HEK293 (cell line): ENCODE data around the gene CORO7.

Source experiments
- CTCF ChIA-PET: fragments of 350-600 bp; formaldehyde crosslinking; extraction: SDS; loops from one replicate; lab custom pipeline; 2021; ENCODE audit warnings: antibody characterized with exemption; lab: Yijun Ruan, JAX
- POLR2A ChIA-PET: fragments of 300-600 bp; formaldehyde crosslinking; extraction: SDS; loops from one replicate; lab custom pipeline; 2020; ENCODE audit warnings: antibody characterized with exemption, inconsistent platforms; lab: Yijun Ruan, JAX
- H3K27ac ChIP-seq: fragments of 200-500 bp; sonication (Bioruptor generic); 2 replicates; pipeline ENCODE4 v1.5.1; 2014; ENCODE audit warnings: low read depth, low read length, control low read depth, inconsistent platforms; ENCODE audit errors: extremely low read depth
- H3K36me3 ChIP-seq, 2 experiments: fragments of 200-500 bp in 1 of 2; sonication (Bioruptor generic) in 1 of 2; 1 replicate in 1 of 2; 2 replicates in 1 of 2; pipeline ENCODE4 v1.5.1; 2014 to 2017; ENCODE audit warnings: inconsistent platforms in 2 of 2, low read length in 2 of 2; ENCODE audit not compliant: control insufficient read depth in 2 of 2, insufficient read depth in 1 of 2
- H3K4me1 ChIP-seq: fragments of 200-500 bp; sonication (Bioruptor generic); 2 replicates; pipeline ENCODE4 v1.5.1; 2014; ENCODE audit warnings: mild to moderate bottlenecking, low read length, inconsistent platforms; ENCODE audit not compliant: control insufficient read depth, insufficient read depth
- H3K4me3 ChIP-seq: 2 replicates; pipeline ENCODE4 v1.5.1; 2011; ENCODE audit warnings: low read depth, mild to moderate bottlenecking, control low read depth, low read length, moderate library complexity
- H3K9me3 ChIP-seq: fragments of 200-500 bp; sonication (Bioruptor generic); 2 replicates; pipeline ENCODE4 v1.5.1; 2014; ENCODE audit warnings: low read depth, low read length, inconsistent platforms; ENCODE audit not compliant: control insufficient read depth, insufficient read depth
- EGR2 ChIP-seq: fragments of 450-650 bp; formaldehyde crosslinking; IDR thresholded peaks from 2 replicates; pipeline ENCODE4 v1.5.1; 2016; ENCODE audit warnings: low read depth, missing biosample characterization, missing genetic modification characterization
- GLIS1 ChIP-seq: fragments of 450-650 bp; formaldehyde crosslinking; IDR thresholded peaks from 2 replicates; pipeline ENCODE4 v1.5.1; 2016; ENCODE audit warnings: missing biosample characterization, missing genetic modification characterization
- HOXC10 ChIP-seq: sonication (generic); formaldehyde crosslinking; IDR thresholded peaks from 2 replicates; pipeline ENCODE4 v1.8.1; 2023; ENCODE audit warnings: mild to moderate bottlenecking, missing genetic modification reagents
- SCRT2 ChIP-seq: fragments of 450-650 bp; formaldehyde crosslinking; IDR thresholded peaks from 2 replicates; pipeline ENCODE4 v1.5.1; 2016; ENCODE audit warnings: missing biosample characterization, missing genetic modification characterization
- SETDB1 ChIP-seq: IDR thresholded peaks from one replicate; pipeline ENCODE4 v1.6.1; 2017; ENCODE audit warnings: mild to moderate bottlenecking, low read length, moderate library complexity, mixed read lengths; ENCODE audit not compliant: insufficient read length
- TRIM28 ChIP-seq: IDR thresholded peaks from 2 replicates; pipeline ENCODE4 v1.6.1; 2011; ENCODE audit warnings: low read length, control low read depth, borderline replicate concordance
- ZBTB8A ChIP-seq: fragments of 450-650 bp; formaldehyde crosslinking; IDR thresholded peaks from 2 replicates; pipeline ENCODE4 v1.5.1; 2016; ENCODE audit warnings: missing biosample characterization, missing genetic modification characterization
- ZFHX2 ChIP-seq: fragments of 450-650 bp; formaldehyde crosslinking; conservative IDR thresholded peaks from 2 replicates; pipeline ENCODE4 v1.5.1; 2016; ENCODE audit warnings: missing biosample characterization, missing genetic modification characterization
- ZNF140 ChIP-seq: fragments of 450-650 bp; formaldehyde crosslinking; IDR thresholded peaks from 2 replicates; pipeline ENCODE4 v1.5.1; 2016; ENCODE audit warnings: missing biosample characterization, missing genetic modification characterization
- ZNF394 ChIP-seq: fragments of 450-650 bp; formaldehyde crosslinking; IDR thresholded peaks from 2 replicates; pipeline ENCODE4 v1.5.1; 2016; ENCODE audit warnings: missing biosample characterization, missing genetic modification characterization, mild to moderate bottlenecking, moderate library complexity, borderline replicate concordance
- ZNF514 ChIP-seq: fragments of 450-650 bp; formaldehyde crosslinking; IDR thresholded peaks from 2 replicates; pipeline ENCODE4 v1.5.1; 2016; ENCODE audit warnings: missing biosample characterization, missing genetic modification characterization
- ZNF600 ChIP-seq: fragments of 450-650 bp; formaldehyde crosslinking; IDR thresholded peaks from 2 replicates; pipeline ENCODE4 v1.5.1; 2016; ENCODE audit warnings: missing biosample characterization, missing genetic modification characterization
- ZNF624 ChIP-seq: fragments of 450-650 bp; formaldehyde crosslinking; IDR thresholded peaks from 2 replicates; pipeline ENCODE4 v1.5.1; 2017; ENCODE audit warnings: missing biosample characterization, missing genetic modification characterization
- ZNF670 ChIP-seq: fragments of 450-650 bp; formaldehyde crosslinking; IDR thresholded peaks from 2 replicates; pipeline ENCODE4 v1.5.1; 2016; ENCODE audit warnings: missing biosample characterization, missing genetic modification characterization, low read depth
- TF ChIP-seq, protein P1 (sequence below): fragments of 450-650 bp; formaldehyde crosslinking; conservative IDR thresholded peaks from 2 replicates; pipeline ENCODE4 v1.5.1; 2016; ENCODE audit warnings: low read depth, missing biosample characterization, missing genetic modification characterization
- TF ChIP-seq, protein P2 (sequence below): fragments of 450-650 bp; formaldehyde crosslinking; IDR thresholded peaks from 2 replicates; pipeline ENCODE4 v1.5.1; 2016; ENCODE audit warnings: missing biosample characterization, missing genetic modification characterization, borderline replicate concordance
- TF ChIP-seq, protein P3 (sequence below): fragments of 450-650 bp; formaldehyde crosslinking; IDR thresholded peaks from 2 replicates; pipeline ENCODE4 v1.5.1; 2016; ENCODE audit warnings: missing biosample characterization, missing genetic modification characterization
- TF ChIP-seq, protein P4 (sequence below): fragments of 450-650 bp; formaldehyde crosslinking; IDR thresholded peaks from 2 replicates; pipeline ENCODE4 v1.5.1; 2017; ENCODE audit warnings: missing biosample characterization, missing genetic modification characterization
- TF ChIP-seq, protein P5 (sequence below): sonication (generic); formaldehyde crosslinking; IDR thresholded peaks from 2 replicates; pipeline ENCODE4 v1.8.1; 2022; ENCODE audit warnings: mild to moderate bottlenecking, moderate library complexity, missing genetic modification reagents
- TF ChIP-seq, protein P6 (sequence below): fragments of 450-650 bp; formaldehyde crosslinking; optimal IDR thresholded peaks from 2 replicates; pipeline ENCODE3; 2016; ENCODE audit warnings: missing biosample characterization, mild to moderate bottlenecking, missing genetic modification characterization

CORO7 gene

DNA sequence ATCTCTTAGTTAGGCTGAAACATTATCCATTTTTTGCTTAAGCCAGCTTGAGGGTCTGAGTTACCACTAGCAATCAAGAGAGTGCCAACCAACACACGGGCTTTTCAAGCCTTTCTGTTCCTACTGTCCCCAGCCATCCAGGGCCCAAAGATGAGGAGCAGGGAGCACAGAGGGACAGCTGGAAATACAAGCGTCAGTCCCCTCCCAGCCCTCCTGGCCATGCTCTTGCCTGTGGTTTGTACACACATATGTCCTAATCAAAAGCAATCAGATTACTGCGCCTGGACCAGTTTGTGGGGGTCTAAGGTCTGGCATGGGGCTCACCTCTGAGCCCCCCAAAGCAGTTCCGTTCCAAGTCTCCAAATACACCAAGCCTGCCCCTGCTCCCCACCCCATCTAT lies 3.5 kb downstream of the CORO7 start (continued):
- TF ChIP-seq, protein P1, sequence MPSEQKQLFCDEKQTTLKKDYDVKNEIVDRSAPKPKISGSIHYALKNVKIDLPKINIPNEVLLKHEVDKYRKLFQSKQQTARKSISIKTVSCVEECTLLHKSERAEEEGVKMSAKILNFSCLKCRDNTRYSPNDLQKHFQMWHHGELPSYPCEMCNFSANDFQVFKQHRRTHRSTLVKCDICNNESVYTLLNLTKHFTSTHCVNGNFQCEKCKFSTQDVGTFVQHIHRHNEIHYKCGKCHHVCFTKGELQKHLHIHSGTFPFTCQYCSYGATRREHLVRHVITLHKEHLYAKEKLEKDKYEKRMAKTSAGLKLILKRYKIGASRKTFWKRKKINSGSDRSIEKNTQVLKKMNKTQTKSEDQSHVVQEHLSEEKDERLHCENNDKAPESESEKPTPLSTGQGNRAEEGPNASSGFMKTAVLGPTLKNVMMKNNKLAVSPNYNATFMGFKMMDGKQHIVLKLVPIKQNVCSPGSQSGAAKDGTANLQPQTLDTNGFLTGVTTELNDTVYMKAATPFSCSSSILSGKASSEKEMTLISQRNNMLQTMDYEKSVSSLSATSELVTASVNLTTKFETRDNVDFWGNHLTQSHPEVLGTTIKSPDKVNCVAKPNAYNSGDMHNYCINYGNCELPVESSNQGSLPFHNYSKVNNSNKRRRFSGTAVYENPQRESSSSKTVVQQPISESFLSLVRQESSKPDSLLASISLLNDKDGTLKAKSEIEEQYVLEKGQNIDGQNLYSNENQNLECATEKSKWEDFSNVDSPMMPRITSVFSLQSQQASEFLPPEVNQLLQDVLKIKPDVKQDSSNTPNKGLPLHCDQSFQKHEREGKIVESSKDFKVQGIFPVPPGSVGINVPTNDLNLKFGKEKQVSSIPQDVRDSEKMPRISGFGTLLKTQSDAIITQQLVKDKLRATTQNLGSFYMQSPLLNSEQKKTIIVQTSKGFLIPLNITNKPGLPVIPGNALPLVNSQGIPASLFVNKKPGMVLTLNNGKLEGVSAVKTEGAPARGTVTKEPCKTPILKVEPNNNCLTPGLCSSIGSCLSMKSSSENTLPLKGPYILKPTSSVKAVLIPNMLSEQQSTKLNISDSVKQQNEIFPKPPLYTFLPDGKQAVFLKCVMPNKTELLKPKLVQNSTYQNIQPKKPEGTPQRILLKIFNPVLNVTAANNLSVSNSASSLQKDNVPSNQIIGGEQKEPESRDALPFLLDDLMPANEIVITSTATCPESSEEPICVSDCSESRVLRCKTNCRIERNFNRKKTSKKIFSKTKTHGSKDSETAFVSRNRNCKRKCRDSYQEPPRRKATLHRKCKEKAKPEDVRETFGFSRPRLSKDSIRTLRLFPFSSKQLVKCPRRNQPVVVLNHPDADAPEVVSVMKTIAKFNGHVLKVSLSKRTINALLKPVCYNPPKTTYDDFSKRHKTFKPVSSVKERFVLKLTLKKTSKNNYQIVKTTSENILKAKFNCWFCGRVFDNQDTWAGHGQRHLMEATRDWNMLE (tag by site-specific recombination) = no peak
- TF ChIP-seq HOXC10 (no peak), ZNF394 (tag by site-specific recombination) (no peak)

DNA sequence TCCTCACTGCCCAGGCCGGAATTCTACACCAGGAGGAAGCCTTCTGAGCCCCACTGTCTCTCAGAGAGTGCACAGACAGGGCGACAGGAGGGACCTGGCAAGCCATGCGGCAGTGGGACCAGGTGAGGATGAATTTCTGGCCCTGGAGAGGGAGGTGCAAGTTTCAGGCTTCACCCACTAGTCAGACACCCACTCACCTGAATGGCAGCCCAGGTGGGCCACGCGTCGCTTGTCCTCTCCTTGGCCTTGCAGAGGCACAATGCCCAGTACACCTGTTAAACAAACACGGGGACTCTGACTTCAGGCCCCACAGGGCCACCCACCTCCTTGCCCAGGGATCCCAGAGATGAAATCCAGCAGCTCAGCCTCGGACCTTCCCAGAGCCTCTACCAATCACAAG lies 4.2 kb downstream of the CORO7 start:
- Histone ChIP-seq H3K4me3 (no peak overlapping the region), H3K9me3 (no peaks in the 10 kb centered on the region), H3K36me3 (peaks cover 0 to 53% of the 10 kb centered on the region in 2 experiments; a peak in 1 of 3 replicates), H3K4me1 (no peaks in the 10 kb centered on the region; the same call in 1 of the 2 replicates), H3K27ac (no peak overlapping the region)
- ChIA-PET POLR2A (no interaction called here), CTCF (interaction anchor here (0.5 to 9.9 kb wide), 2 partner anchors 9 to 563 kb away, joined by 3 to 135 read pairs; no protein-coding TSS in a partner anchor)
- no peak for TF ChIP-seq ZNF140 (tag by site-specific recombination)
- TF ChIP-seq GLIS1 (tag by site-specific recombination) = no peak
- no peak for TF ChIP-seq ZNF624 (tag by site-specific recombination)
- TF ChIP-seq ZFHX2 (tag by site-specific recombination) = no peak
- TF ChIP-seq, protein P2, sequence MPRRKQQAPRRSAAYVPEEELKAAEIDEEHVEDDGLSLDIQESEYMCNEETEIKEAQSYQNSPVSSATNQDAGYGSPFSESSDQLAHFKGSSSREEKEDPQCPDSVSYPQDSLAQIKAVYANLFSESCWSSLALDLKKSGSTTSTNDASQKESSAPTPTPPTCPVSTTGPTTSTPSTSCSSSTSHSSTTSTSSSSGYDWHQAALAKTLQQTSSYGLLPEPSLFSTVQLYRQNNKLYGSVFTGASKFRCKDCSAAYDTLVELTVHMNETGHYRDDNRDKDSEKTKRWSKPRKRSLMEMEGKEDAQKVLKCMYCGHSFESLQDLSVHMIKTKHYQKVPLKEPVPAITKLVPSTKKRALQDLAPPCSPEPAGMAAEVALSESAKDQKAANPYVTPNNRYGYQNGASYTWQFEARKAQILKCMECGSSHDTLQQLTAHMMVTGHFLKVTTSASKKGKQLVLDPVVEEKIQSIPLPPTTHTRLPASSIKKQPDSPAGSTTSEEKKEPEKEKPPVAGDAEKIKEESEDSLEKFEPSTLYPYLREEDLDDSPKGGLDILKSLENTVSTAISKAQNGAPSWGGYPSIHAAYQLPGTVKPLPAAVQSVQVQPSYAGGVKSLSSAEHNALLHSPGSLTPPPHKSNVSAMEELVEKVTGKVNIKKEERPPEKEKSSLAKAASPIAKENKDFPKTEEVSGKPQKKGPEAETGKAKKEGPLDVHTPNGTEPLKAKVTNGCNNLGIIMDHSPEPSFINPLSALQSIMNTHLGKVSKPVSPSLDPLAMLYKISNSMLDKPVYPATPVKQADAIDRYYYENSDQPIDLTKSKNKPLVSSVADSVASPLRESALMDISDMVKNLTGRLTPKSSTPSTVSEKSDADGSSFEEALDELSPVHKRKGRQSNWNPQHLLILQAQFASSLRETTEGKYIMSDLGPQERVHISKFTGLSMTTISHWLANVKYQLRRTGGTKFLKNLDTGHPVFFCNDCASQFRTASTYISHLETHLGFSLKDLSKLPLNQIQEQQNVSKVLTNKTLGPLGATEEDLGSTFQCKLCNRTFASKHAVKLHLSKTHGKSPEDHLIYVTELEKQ = no peak
- TF ChIP-seq, protein P3, sequence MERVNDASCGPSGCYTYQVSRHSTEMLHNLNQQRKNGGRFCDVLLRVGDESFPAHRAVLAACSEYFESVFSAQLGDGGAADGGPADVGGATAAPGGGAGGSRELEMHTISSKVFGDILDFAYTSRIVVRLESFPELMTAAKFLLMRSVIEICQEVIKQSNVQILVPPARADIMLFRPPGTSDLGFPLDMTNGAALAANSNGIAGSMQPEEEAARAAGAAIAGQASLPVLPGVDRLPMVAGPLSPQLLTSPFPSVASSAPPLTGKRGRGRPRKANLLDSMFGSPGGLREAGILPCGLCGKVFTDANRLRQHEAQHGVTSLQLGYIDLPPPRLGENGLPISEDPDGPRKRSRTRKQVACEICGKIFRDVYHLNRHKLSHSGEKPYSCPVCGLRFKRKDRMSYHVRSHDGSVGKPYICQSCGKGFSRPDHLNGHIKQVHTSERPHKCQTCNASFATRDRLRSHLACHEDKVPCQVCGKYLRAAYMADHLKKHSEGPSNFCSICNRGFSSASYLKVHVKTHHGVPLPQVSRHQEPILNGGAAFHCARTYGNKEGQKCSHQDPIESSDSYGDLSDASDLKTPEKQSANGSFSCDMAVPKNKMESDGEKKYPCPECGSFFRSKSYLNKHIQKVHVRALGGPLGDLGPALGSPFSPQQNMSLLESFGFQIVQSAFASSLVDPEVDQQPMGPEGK (tag by site-specific recombination) = no peak
- no peak for TF ChIP-seq ZBTB8A (tag by site-specific recombination)
- TF ChIP-seq, protein P4, sequence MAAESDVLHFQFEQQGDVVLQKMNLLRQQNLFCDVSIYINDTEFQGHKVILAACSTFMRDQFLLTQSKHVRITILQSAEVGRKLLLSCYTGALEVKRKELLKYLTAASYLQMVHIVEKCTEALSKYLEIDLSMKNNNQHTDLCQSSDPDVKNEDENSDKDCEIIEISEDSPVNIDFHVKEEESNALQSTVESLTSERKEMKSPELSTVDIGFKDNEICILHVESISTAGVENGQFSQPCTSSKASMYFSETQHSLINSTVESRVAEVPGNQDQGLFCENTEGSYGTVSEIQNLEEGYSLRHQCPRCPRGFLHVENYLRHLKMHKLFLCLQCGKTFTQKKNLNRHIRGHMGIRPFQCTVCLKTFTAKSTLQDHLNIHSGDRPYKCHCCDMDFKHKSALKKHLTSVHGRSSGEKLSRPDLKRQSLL (tag by site-specific recombination) = no peak
- no peak for TF ChIP-seq ZNF670 (tag by site-specific recombination)
- TF ChIP-seq, protein P5, sequence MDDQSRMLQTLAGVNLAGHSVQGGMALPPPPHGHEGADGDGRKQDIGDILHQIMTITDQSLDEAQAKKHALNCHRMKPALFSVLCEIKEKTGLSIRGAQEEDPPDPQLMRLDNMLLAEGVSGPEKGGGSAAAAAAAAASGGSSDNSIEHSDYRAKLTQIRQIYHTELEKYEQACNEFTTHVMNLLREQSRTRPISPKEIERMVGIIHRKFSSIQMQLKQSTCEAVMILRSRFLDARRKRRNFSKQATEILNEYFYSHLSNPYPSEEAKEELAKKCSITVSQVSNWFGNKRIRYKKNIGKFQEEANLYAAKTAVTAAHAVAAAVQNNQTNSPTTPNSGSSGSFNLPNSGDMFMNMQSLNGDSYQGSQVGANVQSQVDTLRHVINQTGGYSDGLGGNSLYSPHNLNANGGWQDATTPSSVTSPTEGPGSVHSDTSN = no peak
- no peak for TF ChIP-seq SETDB1
- TF ChIP-seq ZNF514 (tag by site-specific recombination) = no peak
- TF ChIP-seq TRIM28 = no peak
- no peak for TF ChIP-seq EGR2 (tag by site-specific recombination)
- TF ChIP-seq, protein P6, sequence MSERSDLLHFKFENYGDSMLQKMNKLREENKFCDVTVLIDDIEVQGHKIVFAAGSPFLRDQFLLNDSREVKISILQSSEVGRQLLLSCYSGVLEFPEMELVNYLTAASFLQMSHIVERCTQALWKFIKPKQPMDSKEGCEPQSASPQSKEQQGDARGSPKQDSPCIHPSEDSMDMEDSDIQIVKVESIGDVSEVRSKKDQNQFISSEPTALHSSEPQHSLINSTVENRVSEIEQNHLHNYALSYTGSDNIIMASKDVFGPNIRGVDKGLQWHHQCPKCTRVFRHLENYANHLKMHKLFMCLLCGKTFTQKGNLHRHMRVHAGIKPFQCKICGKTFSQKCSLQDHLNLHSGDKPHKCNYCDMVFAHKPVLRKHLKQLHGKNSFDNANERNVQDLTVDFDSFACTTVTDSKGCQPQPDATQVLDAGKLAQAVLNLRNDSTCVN = no peak
- no peak for TF ChIP-seq ZNF600 (tag by site-specific recombination)
- no peak for TF ChIP-seq SCRT2
